Measurements from ENCODE around the gene CRNKL1.

DNA sequence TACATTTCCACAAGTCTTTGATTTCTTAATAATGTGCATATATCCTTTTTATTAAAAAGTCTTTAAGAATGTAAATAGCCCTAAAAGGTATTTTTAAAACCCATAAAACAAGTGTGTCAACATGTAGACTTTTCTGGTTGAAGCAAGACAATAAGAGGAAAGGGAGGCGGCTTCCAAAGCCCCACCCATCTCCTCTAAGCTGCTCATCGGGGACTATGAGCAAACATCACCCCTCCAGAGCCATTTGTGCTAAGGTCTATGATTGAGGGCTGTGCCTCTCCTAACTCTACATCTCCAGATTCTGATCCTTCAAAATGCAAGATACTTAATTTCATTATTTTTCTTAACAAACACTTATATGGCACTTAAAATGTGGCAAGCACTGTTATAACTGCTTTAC, 37.6 kb downstream of the CRNKL1 start:
- no peak for TF ChIP-seq CTCF (IDR thresholded peaks at IDR 0.05; ENCODE audit: low read depth, low read length)
- no peak for TF ChIP-seq POLR2A (IDR thresholded peaks at IDR 0.05; ENCODE audit: extremely low read depth, insufficient read length)
- no peak for TF ChIP-seq MAX (IDR thresholded peaks at IDR 0.05; ENCODE audit: low read depth, low read length)

All from NB4 (cell line).